ENCODE measurements around the gene MORN5. TPM values are rescaled to one million over a fixed set of nuclear protein-coding genes. Genes with fewer than 3 reads are reported as not detected.
A peak's percentile ranks its signal among the peaks of the same experiment; 100 is the strongest.

The MORN5 gene
- total and polyA plus RNA-seq, 9 of the 15 experiments (the other 6 are each of a cell fraction or from before 2014, with no cell fraction given), result not detected

DNA sequence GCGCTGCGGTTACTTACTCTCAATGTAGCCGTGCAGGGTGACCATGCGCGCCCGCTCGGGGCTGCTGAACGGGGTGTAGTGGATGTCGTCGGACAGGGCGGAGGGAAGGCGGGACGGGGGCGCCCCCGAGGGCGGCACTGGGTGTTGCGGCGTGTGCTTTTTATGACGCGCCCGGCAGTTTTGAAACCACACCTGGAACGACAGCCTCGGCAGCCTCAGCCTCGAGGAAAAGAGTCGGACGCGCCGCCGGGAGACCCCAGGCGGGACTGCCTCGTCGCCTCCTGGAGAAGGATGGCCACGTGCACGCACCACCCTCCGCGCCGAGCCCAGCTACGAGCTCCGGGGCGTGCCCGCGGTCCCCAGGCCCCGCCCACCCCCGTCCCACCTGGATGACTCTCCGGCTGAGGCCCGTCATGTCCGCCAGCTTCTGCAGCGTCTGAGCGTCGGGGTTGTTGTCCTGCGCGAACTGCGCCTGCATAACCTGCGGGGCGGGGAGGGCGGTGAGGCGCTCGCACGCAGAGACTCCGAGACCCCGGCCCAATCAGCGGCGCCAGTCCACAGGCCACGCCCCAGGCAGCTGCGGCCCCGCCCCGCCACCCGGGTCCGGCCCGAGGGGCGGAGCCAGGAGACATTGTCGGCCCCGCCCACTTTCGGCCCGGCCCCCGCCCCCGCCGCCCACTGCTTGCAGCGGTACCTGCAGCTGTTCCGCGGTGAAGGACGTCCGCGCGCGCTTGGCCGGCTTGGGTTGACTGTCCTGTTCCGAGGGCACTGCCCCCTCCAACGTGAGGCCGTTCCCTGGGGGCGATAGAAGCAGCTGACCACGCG is 54.1 kb downstream of the MORN5 start (continued):
- no peak for TF ChIP-seq ZNF79 (CRISPR knock-in tag; IDR thresholded peaks at IDR 0.05; ENCODE audit: low read depth)
- TF ChIP-seq GABPB2 (CRISPR knock-in tag; conservative IDR thresholded peaks at IDR 0.05), result no peak
- TF ChIP-seq TFAP4 (CRISPR knock-in tag; IDR thresholded peaks at IDR 0.05; ENCODE audit: borderline replicate concordance), result peak; percentile 81
- TF ChIP-seq RBM39 (optimal IDR thresholded peaks at IDR 0.05; ENCODE audit: low read depth, low read length), result no peak
- TF ChIP-seq RNF219 (CRISPR knock-in tag; IDR thresholded peaks at IDR 0.05), result no peak
- no peak for TF ChIP-seq PRPF4 (IDR thresholded peaks at IDR 0.05; ENCODE audit: insufficient read depth, low read depth, low read length, poor library complexity, severe bottlenecking)
- TF ChIP-seq ZKSCAN3 (CRISPR knock-in tag; IDR thresholded peaks at IDR 0.05), result no peak
- TF ChIP-seq TRIM28 (IDR thresholded peaks at IDR 0.05), result no peak
- TF ChIP-seq ZNF274 (IDR thresholded peaks at IDR 0.05; ENCODE audit: borderline replicate concordance, low read depth, low read length), result no peak
- no peak for TF ChIP-seq CREBBP (IDR thresholded peaks at IDR 0.05; ENCODE audit: low read depth, low read length)
- TF ChIP-seq, protein P1, sequence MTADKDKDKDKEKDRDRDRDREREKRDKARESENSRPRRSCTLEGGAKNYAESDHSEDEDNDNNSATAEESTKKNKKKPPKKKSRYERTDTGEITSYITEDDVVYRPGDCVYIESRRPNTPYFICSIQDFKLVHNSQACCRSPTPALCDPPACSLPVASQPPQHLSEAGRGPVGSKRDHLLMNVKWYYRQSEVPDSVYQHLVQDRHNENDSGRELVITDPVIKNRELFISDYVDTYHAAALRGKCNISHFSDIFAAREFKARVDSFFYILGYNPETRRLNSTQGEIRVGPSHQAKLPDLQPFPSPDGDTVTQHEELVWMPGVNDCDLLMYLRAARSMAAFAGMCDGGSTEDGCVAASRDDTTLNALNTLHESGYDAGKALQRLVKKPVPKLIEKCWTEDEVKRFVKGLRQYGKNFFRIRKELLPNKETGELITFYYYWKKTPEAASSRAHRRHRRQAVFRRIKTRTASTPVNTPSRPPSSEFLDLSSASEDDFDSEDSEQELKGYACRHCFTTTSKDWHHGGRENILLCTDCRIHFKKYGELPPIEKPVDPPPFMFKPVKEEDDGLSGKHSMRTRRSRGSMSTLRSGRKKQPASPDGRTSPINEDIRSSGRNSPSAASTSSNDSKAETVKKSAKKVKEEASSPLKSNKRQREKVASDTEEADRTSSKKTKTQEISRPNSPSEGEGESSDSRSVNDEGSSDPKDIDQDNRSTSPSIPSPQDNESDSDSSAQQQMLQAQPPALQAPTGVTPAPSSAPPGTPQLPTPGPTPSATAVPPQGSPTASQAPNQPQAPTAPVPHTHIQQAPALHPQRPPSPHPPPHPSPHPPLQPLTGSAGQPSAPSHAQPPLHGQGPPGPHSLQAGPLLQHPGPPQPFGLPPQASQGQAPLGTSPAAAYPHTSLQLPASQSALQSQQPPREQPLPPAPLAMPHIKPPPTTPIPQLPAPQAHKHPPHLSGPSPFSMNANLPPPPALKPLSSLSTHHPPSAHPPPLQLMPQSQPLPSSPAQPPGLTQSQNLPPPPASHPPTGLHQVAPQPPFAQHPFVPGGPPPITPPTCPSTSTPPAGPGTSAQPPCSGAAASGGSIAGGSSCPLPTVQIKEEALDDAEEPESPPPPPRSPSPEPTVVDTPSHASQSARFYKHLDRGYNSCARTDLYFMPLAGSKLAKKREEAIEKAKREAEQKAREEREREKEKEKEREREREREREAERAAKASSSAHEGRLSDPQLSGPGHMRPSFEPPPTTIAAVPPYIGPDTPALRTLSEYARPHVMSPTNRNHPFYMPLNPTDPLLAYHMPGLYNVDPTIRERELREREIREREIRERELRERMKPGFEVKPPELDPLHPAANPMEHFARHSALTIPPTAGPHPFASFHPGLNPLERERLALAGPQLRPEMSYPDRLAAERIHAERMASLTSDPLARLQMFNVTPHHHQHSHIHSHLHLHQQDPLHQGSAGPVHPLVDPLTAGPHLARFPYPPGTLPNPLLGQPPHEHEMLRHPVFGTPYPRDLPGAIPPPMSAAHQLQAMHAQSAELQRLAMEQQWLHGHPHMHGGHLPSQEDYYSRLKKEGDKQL (CRISPR knock-in tag; IDR thresholded peaks at IDR 0.05; ENCODE audit: borderline replicate concordance), result no peak
- no peak for TF ChIP-seq ETV6 (IDR thresholded peaks at IDR 0.05; ENCODE audit: borderline replicate concordance in 1 of 2, low read depth in 2 of 2, low read length in 1 of 2)
- no peak for TF ChIP-seq ETV6 (CRISPR knock-in tag; IDR thresholded peaks at IDR 0.05; ENCODE audit: borderline replicate concordance)
- no peak for TF ChIP-seq ADNP (tag; IDR thresholded peaks at IDR 0.05)
- peak; percentile 67 for TF ChIP-seq NFIC (IDR thresholded peaks at IDR 0.05)
- TF ChIP-seq CBX5 (IDR thresholded peaks at IDR 0.05; ENCODE audit: borderline replicate concordance, low read depth), result no peak
- TF ChIP-seq, protein P2, sequence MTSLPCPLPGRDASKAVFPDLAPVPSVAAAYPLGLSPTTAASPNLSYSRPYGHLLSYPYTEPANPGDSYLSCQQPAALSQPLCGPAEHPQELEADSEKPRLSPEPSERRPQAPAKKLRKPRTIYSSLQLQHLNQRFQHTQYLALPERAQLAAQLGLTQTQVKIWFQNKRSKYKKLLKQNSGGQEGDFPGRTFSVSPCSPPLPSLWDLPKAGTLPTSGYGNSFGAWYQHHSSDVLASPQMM (CRISPR knock-in tag; IDR thresholded peaks at IDR 0.05), result no peak
- TF ChIP-seq FOXJ3 (CRISPR knock-in tag; IDR thresholded peaks at IDR 0.05), result no peak

Measured in K562 (cell line).